Ovary (tissue), 9 donors: Measurements from ENCODE around the gene SLC46A1. TPM values are rescaled to one million over a fixed set of nuclear protein-coding genes. Genes with fewer than 3 reads are reported as not detected.

Source experiments
- DNase-seq, 5 donors: peaks; one replicate each; pipeline ENCODE4 v3.0.0-alpha.2; 2019 to 2020
- H3K27ac ChIP-seq, 2 donors: fragments of 200-600 bp; one replicate each; pipeline versions ENCODE4 v1.5.1 to v1.8.0; 2019 to 2022
- H3K27me3 ChIP-seq: fragments of 200-600 bp; one replicate; pipeline ENCODE4 v1.8.0; 2022
- H3K36me3 ChIP-seq: fragments of 200-600 bp; sonication (generic); one replicate; pipeline ENCODE4 v1.5.1; 2019
- H3K4me1 ChIP-seq: one replicate; pipeline ENCODE4 v1.8.1; 2013; ENCODE audit warnings: mild to moderate bottlenecking, moderate library complexity; ENCODE audit not compliant: insufficient read depth
- H3K4me3 ChIP-seq: fragments of 200-600 bp; sonication (generic); one replicate; pipeline ENCODE4 v1.5.1; 2017
- H3K9me3 ChIP-seq, 2 donors: fragments of 200-600 bp in 1 of 2; sonication (generic) in 1 of 2; one replicate each; pipeline versions ENCODE4 v1.5.1 to v1.8.1; 2013 to 2019; ENCODE audit warnings: mild to moderate bottlenecking in 1 of 2, moderate library complexity in 1 of 2
- CTCF ChIP-seq, 3 donors: fragments of 450-650 bp in 2 of 3; fragments of 200-600 bp in 1 of 3; IDR thresholded peaks; one replicate each; pipeline versions ENCODE4 v1.5.1 to v1.8.0; 2016 to 2022; ENCODE audit warnings: antibody characterized with exemption in 3 of 3, mild to moderate bottlenecking in 1 of 3
- EP300 ChIP-seq: sonication (generic); formaldehyde crosslinking; IDR thresholded peaks from one replicate; pipeline ENCODE4 v1.6.1; 2017; ENCODE audit warnings: antibody characterized with exemption
- POLR2A ChIP-seq: fragments of 450-650 bp; IDR thresholded peaks from one replicate; pipeline ENCODE4 v1.6.1; 2017; ENCODE audit warnings: antibody characterized with exemption, mild to moderate bottlenecking, moderate library complexity
- WGBS, 3 donors: extraction: QIAGEN DNeasy Blood & Tissue Kit in 1 of 3; methylation state at CpG; one replicate each; pipeline versions ENCODE4 v1.1.5 to v1.1.7; 2013 to 2017; 5-methylcytosine and 5-hydroxymethylcytosine counted together
- intact Hi-C, 4 donors: fragments of 100-400 bp; cut with DNase I; formaldehyde crosslinking; loops; one replicate each; pipeline versions ENCODE4 v1.11.0 to v1.15.1; 2022 to 2023
- polyA plus RNA-seq, 2 donors: library from polyadenylated mRNA; stranded (reverse); fragments of 200-250 nt in 1 of 2; fragments of 350-450 nt in 1 of 2; fragmentation: Illumina TruSeq in 1 of 2; extraction: RNeasy Lipid Tissue Mini Kit (QIAGEN cat#74804) in 1 of 2; gene quantifications; one replicate each; pipeline ENCODE4 v1.2.3, GENCODE V29; 2013 to 2014
- total RNA-seq, 7 donors: library from RNA; depleted of rRNA in 2 of 7; stranded (reverse); fragments of >200 nt in 2 of 7; fragmentation: NEBNext Ultra II Directional in 3 of 7; extraction: Animal tissue kit (Norgen Biotek cat#: 25700) in 3 of 7; gene quantifications; one replicate each; pipeline versions ENCODE4 v1.1.0 to v1.2.4, GENCODE V29; 2016 to 2023
- donor health status: DM: no; HTN: no; CAD: no; lungs with moderate emphysema.
- donor health status: DM: no; HTN: no; CAD: no.
- donor health status: Bipolar disorder and iron deficiency.
- donor health status: DM: yes; HTN: yes; CAD: no.
- donor health status: DM: no; HTN: no; CAD: no.
- donor health status: DM: yes; HTN: yes; CAD: no.

The SLC46A1 gene
- total and polyA plus RNA-seq, 9 donors, result 4.0 to 32.2 (median 12.2) TPM

- H3K4me3 ChIP-seq, result peak overlapping the region; percentile 55
- intact Hi-C loops, result no loop called here
- peaks cover 3% of the 10 kb centered on the region for H3K4me1 ChIP-seq
- no peak overlapping the region for H3K27ac ChIP-seq
- TF ChIP-seq POLR2A (no peak), CTCF (IDR thresholded peaks at IDR 0.05) (no peak), EP300 (no peak)
- no peaks in the 10 kb centered on the region for H3K27me3 ChIP-seq
- no peaks in the 10 kb centered on the region for H3K36me3 ChIP-seq
- no peaks in the 10 kb centered on the region for H3K9me3 ChIP-seq
- 2 to 8% (median 5%) methylated on average over 4 of the region's 4 CpGs for WGBS, 3 donors
- DNase-seq, result no peak
Observed at GRCh38 chr17:28357901-28358197, 48.2 kb downstream of the SLC46A1 start.

DNA sequence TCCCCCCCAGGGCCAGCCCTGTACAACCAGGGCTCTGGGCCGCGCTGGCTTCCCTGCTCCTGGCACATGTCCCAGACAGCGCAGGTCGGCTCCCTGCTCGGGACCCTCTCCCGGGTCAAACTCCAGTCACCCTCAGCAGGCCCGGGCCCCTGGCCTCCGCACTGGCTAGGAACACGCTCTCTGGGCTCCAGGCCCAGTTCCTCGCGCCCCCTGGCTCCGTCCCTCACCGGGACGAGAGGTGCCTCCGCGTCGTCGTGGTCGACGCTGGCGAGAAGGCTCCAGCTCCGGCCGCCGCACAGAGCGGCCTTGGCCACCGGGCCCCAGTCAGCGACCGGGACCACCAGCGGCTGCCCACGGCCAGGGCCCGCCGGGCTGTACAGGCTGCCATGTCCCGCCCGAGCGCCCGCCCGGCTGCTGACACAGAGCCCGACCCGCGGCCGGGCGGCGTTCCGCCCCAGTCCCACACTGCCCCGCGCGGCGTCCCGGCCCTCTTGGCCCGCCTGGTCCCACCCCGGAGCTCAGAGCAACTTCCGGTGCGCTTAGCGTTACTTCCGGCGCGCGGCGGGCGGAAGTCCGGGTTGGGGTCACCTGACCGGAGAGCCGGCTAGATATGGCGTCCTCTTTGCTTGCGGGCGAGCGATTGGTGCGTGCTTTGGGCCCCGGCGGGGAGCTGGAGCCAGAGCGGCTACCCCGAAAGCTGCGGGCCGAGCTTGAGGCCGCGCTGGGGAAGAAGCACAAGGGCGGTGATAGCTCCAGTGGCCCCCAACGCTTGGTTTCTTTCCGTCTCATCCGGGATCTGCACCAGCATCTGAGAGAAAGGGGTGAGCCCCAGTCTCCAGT lies 48.7 kb downstream of the SLC46A1 start, which contains the start of gene POLDIP2:
Gene POLDIP2, minus strand, starts transcription at position 467 of the 840 bp plus-strand sequence. Its CDS starts 79 bp downstream, at position 388.
- Histone ChIP-seq H3K27me3 (no peaks in the 10 kb centered on the region), H3K9me3 (no peaks in the 10 kb centered on the region), H3K4me1 (peaks cover 3% of the 10 kb centered on the region), H3K36me3 (no peaks in the 10 kb centered on the region), H3K4me3 (peak within 1 kb of the TSS; percentile 55), H3K27ac (peak within 1 kb of the TSS; percentile 56 to 57)
- peak; percentile 93 to 96 (median 94) for DNase-seq
- TF ChIP-seq CTCF (IDR thresholded peaks at IDR 0.05), result peak in 1 of 3 donors; percentile 41
- no peak for TF ChIP-seq EP300
- peak; percentile 91 for TF ChIP-seq POLR2A
- intact Hi-C loops, result no loop called here
- 0% methylated on average over 35 to 80 of the region's 80 CpGs for WGBS, 3 donors

DNA sequence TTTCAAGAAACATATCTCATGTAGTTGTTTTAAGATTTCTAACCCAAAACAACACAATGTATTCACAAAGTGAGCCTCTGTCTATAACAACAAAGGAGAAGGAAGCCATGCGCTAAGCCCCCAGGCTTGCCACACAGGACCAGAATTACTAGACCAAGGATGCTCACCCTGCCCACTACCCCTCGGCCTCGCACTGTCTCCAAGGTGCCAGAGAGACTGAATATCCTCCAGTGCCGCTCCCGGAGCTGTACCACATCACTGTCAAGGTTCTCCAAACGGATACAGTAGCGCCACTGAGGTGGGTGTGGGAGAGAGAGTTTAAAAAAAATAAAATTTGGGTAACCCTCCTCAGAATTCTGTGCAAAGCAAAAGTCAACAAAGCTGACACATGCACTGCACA lies 55.7 kb downstream of the SLC46A1 start:
- no peaks in the 10 kb centered on the region for H3K27me3 ChIP-seq
- H3K27ac ChIP-seq, result no peak overlapping the region
- intact Hi-C loops, result no loop called here
- no peak for TF ChIP-seq POLR2A
- TF ChIP-seq CTCF (IDR thresholded peaks at IDR 0.05), result no peak
- TF ChIP-seq EP300, result no peak
- H3K36me3 ChIP-seq, result no peaks in the 10 kb centered on the region
- DNase-seq, result no peak
- no peak overlapping the region for H3K4me3 ChIP-seq
- 85 to 92% (median 90%) methylated on average over 7 of the region's 7 CpGs for whole genome bisulfite sequencing, 3 donors
- H3K9me3 ChIP-seq, result no peaks in the 10 kb centered on the region
- peaks cover 21% of the 10 kb centered on the region for H3K4me1 ChIP-seq

DNA sequence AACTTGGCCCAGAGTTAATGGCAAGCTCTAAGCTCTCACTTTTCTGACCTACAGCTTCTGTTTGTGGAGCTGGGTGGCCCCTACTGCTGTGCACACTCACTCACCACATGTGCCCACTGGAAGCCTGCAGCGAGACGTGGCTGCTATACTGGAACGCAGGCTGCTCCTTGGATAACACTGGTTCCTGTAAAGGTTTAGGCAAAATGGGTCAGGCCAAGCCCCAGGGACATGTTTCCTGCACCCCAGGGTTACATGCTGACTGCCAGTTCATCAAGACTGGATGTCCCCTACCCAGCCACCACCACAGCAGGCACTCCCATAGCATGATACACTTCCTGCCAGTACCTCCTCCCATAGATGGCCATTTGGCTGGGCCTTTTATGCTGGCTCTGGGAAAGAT lies 57.0 kb downstream of the SLC46A1 start:
- Histone ChIP-seq H3K4me3 (no peak overlapping the region), H3K9me3 (no peaks in the 10 kb centered on the region), H3K4me1 (peaks cover 23% of the 10 kb centered on the region), H3K27ac (no peak overlapping the region), H3K27me3 (no peaks in the 10 kb centered on the region), H3K36me3 (no peaks in the 10 kb centered on the region)
- TF ChIP-seq POLR2A (no peak), CTCF (IDR thresholded peaks at IDR 0.05) (no peak), EP300 (no peak)
- WGBS, 3 donors, result 52 to 93% (median 69%) methylated on average over 3 of the region's 3 CpGs
- intact Hi-C loops, result no loop called here
- DNase-seq, result no peak
